KMS-11 (cell line): ENCODE data around the gene NRG3.

ENCODE experiments used
- H2AFZ ChIP-seq: fragments of 200-600 bp; sonication (generic); 2 replicates; pipeline ENCODE4 v1.6.1; 2016; ENCODE audit warnings: antibody characterized with exemption, mixed run types, low read depth
- H3K27ac ChIP-seq: fragments of 200-600 bp; sonication (generic); 2 replicates; pipeline ENCODE4 v1.6.1; 2016; ENCODE audit warnings: mild to moderate bottlenecking, mixed run types
- H3K27me3 ChIP-seq: fragments of 200-600 bp; sonication (generic); 2 replicates; pipeline ENCODE4 v1.6.1; 2017; ENCODE audit warnings: mild to moderate bottlenecking, low read depth, mixed run types, moderate library complexity; ENCODE audit not compliant: insufficient read depth
- H3K36me3 ChIP-seq: fragments of 200-600 bp; sonication (generic); 2 replicates; pipeline ENCODE4 v1.6.1; 2017; ENCODE audit warnings: mild to moderate bottlenecking, mixed run types; ENCODE audit not compliant: insufficient read depth
- H3K4me1 ChIP-seq: fragments of 200-600 bp; sonication (generic); 2 replicates; pipeline ENCODE4 v1.6.1; 2016; ENCODE audit warnings: mild to moderate bottlenecking, low read depth, mixed run types; ENCODE audit not compliant: poor library complexity, severe bottlenecking
- H3K4me2 ChIP-seq: fragments of 200-600 bp; sonication (generic); 2 replicates; pipeline ENCODE4 v1.7.0; 2016; ENCODE audit warnings: mild to moderate bottlenecking, mixed run types
- H3K4me3 ChIP-seq: fragments of 200-600 bp; sonication (generic); IDR thresholded peaks from 2 replicates; pipeline ENCODE4 v1.6.1; 2017; ENCODE audit warnings: low read depth, low read length, mixed read lengths; ENCODE audit not compliant: insufficient read depth
- H3K79me2 ChIP-seq: fragments of 200-600 bp; sonication (generic); 2 replicates; pipeline ENCODE4 v1.6.1; 2016; ENCODE audit warnings: low read depth, mixed run types; ENCODE audit not compliant: insufficient read depth
- H3K9ac ChIP-seq: fragments of 200-600 bp; sonication (generic); 2 replicates; pipeline ENCODE4 v1.6.1; 2016; ENCODE audit warnings: mild to moderate bottlenecking, mixed run types
- H4K20me1 ChIP-seq: fragments of 200-600 bp; sonication (generic); 2 replicates; pipeline ENCODE4 v1.6.1; 2016; ENCODE audit warnings: mild to moderate bottlenecking, mixed run types; ENCODE audit not compliant: insufficient read depth
- TF ChIP-seq, protein P1 (sequence below): fragments of 200-600 bp; sonication (generic); conservative IDR thresholded peaks from 2 replicates; pipeline ENCODE4 v1.6.1; 2017; ENCODE audit warnings: low read depth, mild to moderate bottlenecking, antibody characterized with exemption, low read length, moderate library complexity, mixed read lengths

Gene NRG3

DNA sequence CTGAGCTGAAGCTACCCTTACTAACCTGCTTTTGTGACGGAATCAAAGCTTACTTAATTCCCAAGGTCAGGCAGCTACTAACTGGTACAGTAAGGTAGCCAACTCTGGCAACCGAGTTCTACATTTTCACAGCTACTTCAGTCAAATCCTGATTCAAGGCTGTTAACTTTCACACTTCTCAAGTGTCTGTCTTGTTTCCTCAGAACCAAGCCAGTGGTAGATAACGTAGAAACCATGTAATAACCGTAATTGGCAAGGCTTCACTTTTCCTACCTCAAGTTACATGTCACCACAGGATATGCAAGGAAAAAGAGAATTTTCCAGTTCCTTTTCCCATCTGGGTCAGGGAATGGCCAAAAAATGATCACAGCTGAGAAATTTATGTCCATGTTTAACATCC is 746.7 kb downstream of the NRG3 start:
- no peaks in the 10 kb centered on the region for H4K20me1 ChIP-seq
- H3K9ac ChIP-seq: no peak overlapping the region
- H3K4me1 ChIP-seq: no peaks in the 10 kb centered on the region
- no peak overlapping the region for H3K4me2 ChIP-seq
- no peaks in the 10 kb centered on the region for H3K36me3 ChIP-seq
- no peak overlapping the region for H3K27ac ChIP-seq
- H3K79me2 ChIP-seq: no peaks in the 10 kb centered on the region
- no peak overlapping the region for H2AFZ ChIP-seq
- TF ChIP-seq, protein P1, sequence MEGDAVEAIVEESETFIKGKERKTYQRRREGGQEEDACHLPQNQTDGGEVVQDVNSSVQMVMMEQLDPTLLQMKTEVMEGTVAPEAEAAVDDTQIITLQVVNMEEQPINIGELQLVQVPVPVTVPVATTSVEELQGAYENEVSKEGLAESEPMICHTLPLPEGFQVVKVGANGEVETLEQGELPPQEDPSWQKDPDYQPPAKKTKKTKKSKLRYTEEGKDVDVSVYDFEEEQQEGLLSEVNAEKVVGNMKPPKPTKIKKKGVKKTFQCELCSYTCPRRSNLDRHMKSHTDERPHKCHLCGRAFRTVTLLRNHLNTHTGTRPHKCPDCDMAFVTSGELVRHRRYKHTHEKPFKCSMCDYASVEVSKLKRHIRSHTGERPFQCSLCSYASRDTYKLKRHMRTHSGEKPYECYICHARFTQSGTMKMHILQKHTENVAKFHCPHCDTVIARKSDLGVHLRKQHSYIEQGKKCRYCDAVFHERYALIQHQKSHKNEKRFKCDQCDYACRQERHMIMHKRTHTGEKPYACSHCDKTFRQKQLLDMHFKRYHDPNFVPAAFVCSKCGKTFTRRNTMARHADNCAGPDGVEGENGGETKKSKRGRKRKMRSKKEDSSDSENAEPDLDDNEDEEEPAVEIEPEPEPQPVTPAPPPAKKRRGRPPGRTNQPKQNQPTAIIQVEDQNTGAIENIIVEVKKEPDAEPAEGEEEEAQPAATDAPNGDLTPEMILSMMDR: no peak
- H3K27me3 ChIP-seq: no peaks in the 10 kb centered on the region
- H3K4me3 ChIP-seq: no peak overlapping the region

DNA sequence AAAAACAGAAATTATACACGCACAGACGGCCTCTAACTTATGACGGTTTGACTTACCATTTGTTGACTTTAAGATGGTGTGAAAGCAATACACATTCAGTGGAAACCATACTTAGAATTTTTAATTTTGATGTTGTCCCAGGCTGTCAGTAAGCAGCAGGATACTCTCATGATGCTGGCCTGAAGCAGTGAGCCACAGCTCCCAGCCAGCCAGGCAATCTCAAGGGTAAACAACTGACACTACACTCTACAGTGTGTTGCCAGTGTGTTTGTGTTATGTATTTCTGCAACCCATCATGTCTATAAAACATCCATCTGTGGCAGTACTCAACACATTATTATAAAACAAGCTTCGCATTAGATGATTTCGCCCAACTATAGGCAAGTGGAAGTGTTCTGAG is 747.5 kb downstream of the NRG3 start:
- no peak overlapping the region for H3K4me2 ChIP-seq
- TF ChIP-seq, protein P1: no peak

DNA sequence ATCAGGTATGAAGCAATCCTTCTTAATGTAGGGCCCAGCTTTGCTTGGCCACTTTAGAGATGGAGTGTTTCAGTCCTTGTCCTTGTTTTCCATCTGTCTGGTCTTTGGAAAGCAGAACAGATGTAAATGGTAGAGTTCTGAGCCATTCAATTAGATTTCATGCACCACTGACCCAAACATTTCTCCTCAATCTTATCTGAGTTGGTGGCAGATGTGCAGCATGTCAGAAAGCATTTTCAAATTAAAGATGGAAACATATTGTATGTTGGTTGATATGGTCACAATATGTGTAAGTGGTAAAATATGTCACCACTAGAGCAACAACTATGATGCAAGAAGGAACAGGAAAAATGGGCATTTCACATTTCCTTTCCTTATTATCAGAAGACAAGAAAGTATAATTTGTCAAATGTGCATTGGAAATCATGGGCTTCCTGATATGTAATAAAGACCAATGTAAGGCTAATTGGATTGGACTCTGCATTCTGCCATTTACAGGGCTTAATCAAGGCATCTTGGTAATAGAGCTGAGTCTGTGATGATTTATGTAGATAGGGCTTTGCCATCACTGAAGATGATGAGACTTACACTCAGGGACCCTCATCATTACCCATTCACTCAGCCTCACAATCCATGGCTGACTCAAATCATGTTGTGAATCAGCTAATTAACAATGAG is 750.7 kb downstream of the NRG3 start:
- no peaks in the 10 kb centered on the region for H3K27me3 ChIP-seq
- H3K79me2 ChIP-seq: no peaks in the 10 kb centered on the region
- no peak overlapping the region for H3K4me2 ChIP-seq
- H2AFZ ChIP-seq: no peak overlapping the region
- no peak overlapping the region for H3K9ac ChIP-seq
- no peaks in the 10 kb centered on the region for H4K20me1 ChIP-seq
- H3K36me3 ChIP-seq: no peaks in the 10 kb centered on the region
- no peaks in the 10 kb centered on the region for H3K4me1 ChIP-seq
- TF ChIP-seq, protein P1: no peak
- no peak overlapping the region for H3K4me3 ChIP-seq
- H3K27ac ChIP-seq: no peak overlapping the region

More for the DNA sequence above, 747.5 kb downstream of the NRG3 start:
- H3K79me2 ChIP-seq: no peaks in the 10 kb centered on the region
- no peaks in the 10 kb centered on the region for H3K4me1 ChIP-seq
- no peak overlapping the region for H3K4me3 ChIP-seq
- H4K20me1 ChIP-seq: no peaks in the 10 kb centered on the region
- no peak overlapping the region for H3K27ac ChIP-seq
- no peaks in the 10 kb centered on the region for H3K36me3 ChIP-seq
- no peak overlapping the region for H2AFZ ChIP-seq
- no peaks in the 10 kb centered on the region for H3K27me3 ChIP-seq
- H3K9ac ChIP-seq: no peak overlapping the region

DNA sequence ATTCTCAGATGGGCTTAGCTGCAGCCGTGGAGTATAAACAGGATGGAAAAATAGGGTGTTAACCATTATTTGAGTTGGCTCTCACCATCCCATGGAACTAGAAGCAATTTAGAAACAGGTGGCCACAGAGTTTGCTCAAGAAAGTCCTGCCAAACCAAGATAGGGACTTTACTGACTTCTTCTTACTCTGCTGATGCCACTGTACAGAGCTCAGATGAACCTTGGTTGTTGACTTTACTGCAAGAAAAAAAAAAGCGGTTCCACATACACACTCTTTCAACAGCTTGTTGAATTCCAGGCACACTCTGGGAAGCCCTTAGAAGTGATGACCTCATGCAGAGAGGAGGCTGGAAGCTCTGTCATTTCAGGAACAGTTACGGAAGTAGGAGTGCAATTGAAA is 753.4 kb downstream of the NRG3 start:
- Histone ChIP-seq H2AFZ (no peak overlapping the region), H3K9ac (no peak overlapping the region), H3K4me3 (no peak overlapping the region), H4K20me1 (no peaks in the 10 kb centered on the region), H3K27me3 (no peaks in the 10 kb centered on the region), H3K79me2 (no peaks in the 10 kb centered on the region), H3K4me1 (no peaks in the 10 kb centered on the region), H3K27ac (no peak overlapping the region), H3K4me2 (no peak overlapping the region), H3K36me3 (no peaks in the 10 kb centered on the region)
- TF ChIP-seq, protein P1: no peak
